Stimulated activated naive B cell treated with anti-CD40 and anti-IgM and Interleukin-4, amounts not matched to agents 10 μg/mL and 1 μg/mL and 100 μg/mL, for 72 hours (primary cell): ENCODE measurements around the gene IER3IP1.
"Not testable (repeated sequence)": the region's sequence is repeated elsewhere in the genome, so short reads cannot be mapped to it uniquely, and the experiment has no call there.

ENCODE experiments used
- ATAC-seq, 2 donors: fragments of 150-1000 bp; cut with Tn5 transposase; replicated peaks; 2 replicates each; pipeline ENCODE4 v1.10.0; 2021; ENCODE audit warnings: moderate library complexity in 1 of 2
- DNase-seq: peaks from one replicate; pipeline ENCODE4 v3.0.0; 2021
- H3K27ac Mint-ChIP-seq: one replicate; pipeline ENCODE4 v1.8.0; 2022; ENCODE audit warnings: mild to moderate bottlenecking, mixed read lengths
- H3K27me3 Mint-ChIP-seq, 2 donors: one replicate each; pipeline ENCODE4 v1.8.0; 2022; ENCODE audit warnings: mixed read lengths in 2 of 2
- H3K36me3 Mint-ChIP-seq, 2 donors: one replicate each; pipeline ENCODE4 v1.8.0; 2022; ENCODE audit warnings: mixed read lengths in 2 of 2, mild to moderate bottlenecking in 1 of 2
- H3K4me1 Mint-ChIP-seq, 2 donors: one replicate each; pipeline ENCODE4 v1.8.0; 2022; ENCODE audit warnings: mixed read lengths in 2 of 2, mild to moderate bottlenecking in 1 of 2
- H3K4me3 Mint-ChIP-seq, 2 donors: one replicate each; pipeline ENCODE4 v1.8.0; 2022; ENCODE audit warnings: mild to moderate bottlenecking in 2 of 2, mixed read lengths in 2 of 2, moderate library complexity in 1 of 2
- H3K9me3 Mint-ChIP-seq, 2 donors: one replicate each; pipeline ENCODE4 v1.8.0; 2022; ENCODE audit warnings: mixed read lengths in 2 of 2, mild to moderate bottlenecking in 1 of 2

IER3IP1 gene

DNA sequence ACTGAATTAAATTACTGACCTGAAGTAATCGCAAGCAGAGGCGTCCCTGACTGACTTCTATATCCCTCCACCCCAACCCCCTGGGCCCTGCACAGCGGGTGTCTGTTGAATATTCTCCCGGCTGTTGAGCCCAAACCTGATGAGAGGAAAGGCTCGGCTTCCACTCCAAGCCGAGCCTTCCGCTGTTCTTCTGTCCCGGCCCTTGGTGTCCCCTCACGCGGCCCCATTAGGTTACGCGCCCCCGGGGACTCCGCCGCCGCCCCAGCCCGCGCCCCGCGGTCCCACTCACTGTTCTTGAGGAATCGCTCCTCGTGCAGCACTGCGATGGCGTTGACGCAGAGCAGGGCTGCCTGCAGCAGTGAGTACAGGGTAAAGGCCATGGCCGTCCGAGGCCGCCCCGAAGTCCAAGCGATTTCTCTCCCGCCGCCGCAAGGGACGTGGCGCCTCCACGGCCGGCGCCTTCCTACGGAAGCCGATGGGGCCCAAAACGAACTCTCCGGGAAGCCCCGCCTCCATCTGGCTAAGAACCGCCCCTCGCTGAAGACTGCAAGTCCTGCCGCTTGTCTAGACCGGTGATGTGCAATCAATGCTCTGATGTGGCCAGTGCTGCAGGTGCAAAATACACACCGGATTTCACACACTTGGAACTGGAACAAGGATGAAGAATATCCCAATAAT, at the start of gene IER3IP1:
Gene IER3IP1 (minus strand): TSS at position 467 of the 678 bp plus-strand sequence. CDS start 87 bp downstream, at position 380.
- ATAC-seq, result peak; percentile 93 to 95
- no peak within 1 kb of the TSS for H3K4me3 Mint-ChIP-seq
- H3K27me3 Mint-ChIP-seq, result peaks cover 10 to 21% of the 10 kb centered on the region in 2 donors
- H3K4me1 Mint-ChIP-seq, result peaks cover 0 to 4% of the 10 kb centered on the region in 2 donors
- peaks cover 0 to 1% of the 10 kb centered on the region in 2 donors for H3K36me3 Mint-ChIP-seq
- peak; percentile 88 for DNase-seq
- no peaks in the 10 kb centered on the region for H3K9me3 Mint-ChIP-seq
- peak within 1 kb of the TSS; percentile 90 for H3K27ac Mint-ChIP-seq

- no peaks in the 10 kb centered on the region for H3K9me3 Mint-ChIP-seq
- H3K36me3 Mint-ChIP-seq, result no peaks in the 10 kb centered on the region
- ATAC-seq (peak; percentile 69 to 77), DNase-seq (peak; percentile 4)
- no peak overlapping the region for H3K27ac Mint-ChIP-seq
- H3K4me1 Mint-ChIP-seq, result no peaks in the 10 kb centered on the region
- H3K4me3 Mint-ChIP-seq, result no peak overlapping the region
- peaks cover 35 to 39% of the 10 kb centered on the region in 2 donors for H3K27me3 Mint-ChIP-seq
These were observed 39.5 kb upstream of the IER3IP1 start for GRCh38 chr18:47215554-47216138.

GRCh38 chr18:47209171-47209570, 33.0 kb upstream of the IER3IP1 start:
- peaks cover 48 to 67% of the 10 kb centered on the region in 2 donors for H3K27me3 Mint-ChIP-seq
- no peaks in the 10 kb centered on the region for H3K4me1 Mint-ChIP-seq
- no peak overlapping the region for H3K27ac Mint-ChIP-seq
- no peak overlapping the region for H3K4me3 Mint-ChIP-seq
- no peaks in the 10 kb centered on the region for H3K9me3 Mint-ChIP-seq
- DNase-seq (no peak), ATAC-seq (no peak)
- H3K36me3 Mint-ChIP-seq, result no peaks in the 10 kb centered on the region

DNA sequence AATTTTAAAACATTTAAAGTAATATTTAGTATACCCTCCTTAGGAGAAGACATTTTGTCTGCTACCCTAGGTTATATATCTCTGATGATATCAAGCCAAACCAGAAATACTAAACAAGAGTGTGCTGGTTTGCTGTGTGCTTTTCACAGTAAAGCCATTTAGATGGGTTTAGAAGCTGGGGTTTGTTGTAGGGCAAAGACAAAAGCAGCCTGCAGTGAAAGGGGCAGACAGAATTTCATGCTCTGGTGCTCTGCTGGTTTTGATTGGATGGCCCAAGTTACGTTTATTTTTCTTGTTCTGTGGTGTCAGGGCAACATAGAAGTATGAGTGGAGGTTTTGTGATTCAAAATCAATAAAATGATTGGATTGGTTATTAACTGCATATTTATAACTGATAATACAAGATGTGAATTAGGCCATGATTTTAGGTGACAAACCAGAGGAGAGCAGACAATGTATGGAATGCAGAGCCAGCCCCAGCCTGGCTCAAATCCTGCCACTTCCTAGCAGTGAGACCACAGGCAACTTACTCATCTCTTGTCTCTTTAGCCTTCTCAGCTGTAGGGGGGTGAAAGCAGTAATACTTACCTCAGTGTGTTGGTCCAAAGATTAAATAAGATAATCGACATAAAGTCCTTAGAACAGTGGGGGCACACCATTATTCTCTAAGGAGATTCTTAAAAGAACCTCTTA, 30.9 kb upstream of the IER3IP1 start:
- Mint-ChIP-seq H3K27me3 (peaks cover 38 to 58% of the 10 kb centered on the region in 2 donors), H3K4me3 (no peak overlapping the region), H3K27ac (no peak overlapping the region), H3K36me3 (no peaks in the 10 kb centered on the region), H3K4me1 (no peaks in the 10 kb centered on the region), H3K9me3 (no peaks in the 10 kb centered on the region)
- DNase-seq, result no peak
- no peak for ATAC-seq

- ATAC-seq (peak; percentile 60), DNase-seq (peak; percentile 9)
- Mint-ChIP-seq H3K36me3 (no peaks in the 10 kb centered on the region), H3K9me3 (no peaks in the 10 kb centered on the region), H3K4me3 (no peak overlapping the region), H3K27ac (no peak overlapping the region), H3K4me1 (no peaks in the 10 kb centered on the region), H3K27me3 (peaks cover 37 to 57% of the 10 kb centered on the region in 2 donors)
These were observed 28.9 kb upstream of the IER3IP1 start for GRCh38 chr18:47204908-47205522.

DNA sequence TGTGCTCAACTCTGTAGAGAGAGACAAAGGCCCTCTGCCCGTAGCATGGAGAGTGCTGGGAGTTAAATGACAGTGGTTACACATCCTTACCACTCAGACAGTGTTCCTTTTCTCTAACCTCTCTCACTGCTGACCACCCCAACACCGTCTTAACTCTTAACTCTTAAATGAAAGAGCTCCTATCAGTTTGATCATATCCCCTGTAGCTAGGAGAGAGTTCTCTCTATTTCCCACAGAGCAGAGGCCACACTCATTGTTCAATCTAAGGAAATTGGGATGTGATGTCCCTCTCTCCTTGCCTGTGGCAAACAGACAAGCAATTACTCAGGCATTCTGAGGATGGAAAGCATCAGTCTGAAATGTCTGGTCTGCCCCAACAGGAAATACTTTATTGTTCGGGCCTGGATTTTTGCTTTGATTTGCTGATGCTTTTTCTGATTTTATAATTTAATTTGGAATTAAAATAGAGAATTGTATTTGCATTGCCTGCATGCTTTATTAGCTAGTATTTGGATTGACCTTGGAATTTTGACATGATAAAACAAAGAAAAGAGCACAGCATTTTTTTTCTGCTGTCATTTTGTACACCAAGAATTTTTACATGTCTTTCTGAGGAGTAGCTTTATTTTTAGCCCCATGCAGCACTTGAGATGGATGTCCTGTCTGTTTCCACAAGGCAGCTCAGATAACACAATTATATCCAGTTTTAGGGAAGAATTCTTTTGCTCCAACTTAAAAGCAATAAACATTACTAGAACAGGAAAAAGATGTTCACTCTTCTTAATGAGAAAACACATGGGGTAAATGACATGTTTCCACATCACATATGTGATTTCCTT, 27.7 kb upstream of the IER3IP1 start:
- H3K36me3 Mint-ChIP-seq, result no peaks in the 10 kb centered on the region
- ATAC-seq, result no peak
- no peaks in the 10 kb centered on the region for H3K4me1 Mint-ChIP-seq

GRCh38 chr18:47195961-47196360, 19.8 kb upstream of the IER3IP1 start:
- DNase-seq, ATAC-seq, H3K9me3 Mint-ChIP-seq, H3K4me3 Mint-ChIP-seq, H3K27ac Mint-ChIP-seq, H3K36me3 Mint-ChIP-seq: not testable (repeated sequence)
- H3K27me3 Mint-ChIP-seq, result peaks cover 11 to 37% of the 10 kb centered on the region in 2 donors
- H3K4me1 Mint-ChIP-seq, result peaks cover 8 to 20% of the 10 kb centered on the region in 2 donors

More for the DNA sequence above, 27.7 kb upstream of the IER3IP1 start:
- Mint-ChIP-seq H3K27me3 (peaks cover 27 to 50% of the 10 kb centered on the region in 2 donors), H3K9me3 (no peaks in the 10 kb centered on the region), H3K4me3 (no peak overlapping the region), H3K27ac (no peak overlapping the region)
- DNase-seq, result no peak

DNA sequence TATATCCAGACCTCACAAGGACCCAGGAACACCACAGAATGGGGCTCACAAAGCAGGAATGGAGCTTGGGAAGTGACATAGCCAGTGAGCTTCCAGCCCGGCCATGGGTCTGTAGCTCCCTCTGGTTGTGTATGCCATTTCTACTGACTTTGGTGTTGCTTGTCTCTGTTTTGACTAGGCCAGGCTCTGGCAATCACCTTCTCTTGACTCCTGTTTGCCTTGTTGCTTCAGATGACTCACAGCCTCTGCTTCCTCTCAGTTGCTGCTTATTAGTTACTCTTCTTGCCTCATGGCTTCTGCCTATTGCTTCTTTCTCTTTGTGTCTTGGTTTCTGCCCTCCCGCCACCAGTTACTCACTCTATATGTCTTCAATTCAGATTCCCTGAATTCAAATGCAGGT, 15.8 kb upstream of the IER3IP1 start:
- ATAC-seq, result peak in 1 of 2 donors; percentile 43
- Mint-ChIP-seq H3K9me3 (peaks cover 3 to 5% of the 10 kb centered on the region in 2 donors), H3K27ac (no peak overlapping the region), H3K4me3 (no peak overlapping the region), H3K27me3 (peaks cover 10 to 30% of the 10 kb centered on the region in 2 donors), H3K4me1 (peaks cover 8 to 20% of the 10 kb centered on the region in 2 donors), H3K36me3 (peaks cover 0 to 4% of the 10 kb centered on the region in 2 donors)
- DNase-seq, result no peak

GRCh38 chr18:47187721-47188120, 11.6 kb upstream of the IER3IP1 start:
- Mint-ChIP-seq H3K4me1 (no peaks in the 10 kb centered on the region), H3K27me3 (peaks cover 25 to 35% of the 10 kb centered on the region in 2 donors), H3K4me3 (no peak overlapping the region), H3K36me3 (peaks cover 3 to 16% of the 10 kb centered on the region in 2 donors), H3K9me3 (peaks cover 18 to 19% of the 10 kb centered on the region in 2 donors), H3K27ac (no peak overlapping the region)
- no peak for DNase-seq
- ATAC-seq, result no peak

GRCh38 chr18:47184419-47185050, 8.4 kb upstream of the IER3IP1 start:
- Mint-ChIP-seq H3K4me1 (no peaks in the 10 kb centered on the region), H3K27me3 (peaks cover 26 to 45% of the 10 kb centered on the region in 2 donors), H3K27ac (no peak overlapping the region), H3K9me3 (peaks cover 21 to 24% of the 10 kb centered on the region in 2 donors), H3K4me3 (no peak overlapping the region), H3K36me3 (peaks cover 3 to 16% of the 10 kb centered on the region in 2 donors)
- DNase-seq (no peak), ATAC-seq (no peak)

DNA sequence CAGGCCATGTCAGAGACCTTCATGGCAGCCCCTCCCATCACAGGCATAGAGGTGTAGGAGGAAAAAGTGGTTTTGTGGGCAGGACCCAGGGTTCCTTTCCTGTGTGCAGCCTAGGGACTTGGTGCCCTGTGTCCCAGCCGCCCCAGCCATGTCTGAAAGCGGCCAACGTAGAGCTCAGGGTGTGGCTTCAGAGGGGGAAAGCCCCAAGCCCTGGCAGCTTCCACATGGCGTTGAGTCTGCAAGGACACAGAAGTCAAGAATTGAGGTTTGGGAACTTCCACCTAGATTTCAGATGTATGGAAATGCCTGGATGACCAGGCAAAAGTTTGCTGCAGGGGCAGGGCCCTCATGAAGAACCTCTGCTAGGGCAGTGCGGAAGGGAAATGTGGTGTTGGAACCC, 6.0 kb upstream of the IER3IP1 start:
- not testable (repeated sequence) for DNase-seq, H3K4me1 Mint-ChIP-seq, H3K4me3 Mint-ChIP-seq, ATAC-seq
- Mint-ChIP-seq H3K9me3 (peaks cover 21 to 24% of the 10 kb centered on the region in 2 donors), H3K27ac (peak overlapping the region; percentile 14), H3K27me3 (peaks cover 33 to 45% of the 10 kb centered on the region in 2 donors), H3K36me3 (peaks cover 3 to 16% of the 10 kb centered on the region in 2 donors)

GRCh38 chr18:47180765-47181164, 4.6 kb upstream of the IER3IP1 start:
- Mint-ChIP-seq H3K36me3 (peaks cover 1 to 13% of the 10 kb centered on the region in 2 donors), H3K27ac (no peak overlapping the region), H3K9me3 (peaks cover 17 to 20% of the 10 kb centered on the region in 2 donors), H3K4me1 (peaks cover 0 to 4% of the 10 kb centered on the region in 2 donors), H3K27me3 (peaks cover 28 to 42% of the 10 kb centered on the region in 2 donors), H3K4me3 (no peak overlapping the region)
- no peak for DNase-seq
- ATAC-seq, result no peak

DNA sequence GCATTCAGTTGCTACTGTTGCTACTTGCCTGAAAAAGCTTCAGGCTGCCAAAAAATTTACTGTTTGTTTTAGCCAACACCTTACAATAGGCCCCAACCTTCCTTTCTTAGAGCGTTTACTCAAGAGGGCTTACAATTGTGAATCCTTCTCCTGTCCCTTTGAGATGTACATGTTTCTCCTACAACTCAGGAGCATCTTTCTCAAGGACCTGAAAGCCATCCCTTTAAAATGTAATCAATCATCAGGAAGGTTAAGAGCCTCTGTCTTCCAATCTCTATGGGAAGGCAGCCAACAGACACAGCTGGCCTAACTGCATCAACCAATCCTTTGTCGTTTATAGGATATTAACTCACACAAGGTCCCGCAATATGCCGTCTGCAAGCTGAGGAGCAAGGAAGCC, 3.4 kb upstream of the IER3IP1 start:
- ATAC-seq, result no peak
- no peak overlapping the region for H3K27ac Mint-ChIP-seq
- H3K4me1 Mint-ChIP-seq, result peaks cover 0 to 4% of the 10 kb centered on the region in 2 donors
- H3K36me3 Mint-ChIP-seq, result peaks cover 1 to 5% of the 10 kb centered on the region in 2 donors
- DNase-seq, result no peak
- peaks cover 11% of the 10 kb centered on the region in 2 donors for H3K9me3 Mint-ChIP-seq
- no peak overlapping the region for H3K4me3 Mint-ChIP-seq
- H3K27me3 Mint-ChIP-seq, result peaks cover 24 to 41% of the 10 kb centered on the region in 2 donors
